Activated T-helper 9 cell treated with anti-CD3 and anti-CD28 coated beads, Interleukin-2, amount 50 U/mL, for 16 hours (primary cell): ENCODE measurements around the gene SEC31B.

ENCODE experiments used
- DNase-seq: peaks from one replicate; pipeline ENCODE4 v3.0.0-alpha.2; 2020; ENCODE audit warnings: low read depth

Gene SEC31B

DNA sequence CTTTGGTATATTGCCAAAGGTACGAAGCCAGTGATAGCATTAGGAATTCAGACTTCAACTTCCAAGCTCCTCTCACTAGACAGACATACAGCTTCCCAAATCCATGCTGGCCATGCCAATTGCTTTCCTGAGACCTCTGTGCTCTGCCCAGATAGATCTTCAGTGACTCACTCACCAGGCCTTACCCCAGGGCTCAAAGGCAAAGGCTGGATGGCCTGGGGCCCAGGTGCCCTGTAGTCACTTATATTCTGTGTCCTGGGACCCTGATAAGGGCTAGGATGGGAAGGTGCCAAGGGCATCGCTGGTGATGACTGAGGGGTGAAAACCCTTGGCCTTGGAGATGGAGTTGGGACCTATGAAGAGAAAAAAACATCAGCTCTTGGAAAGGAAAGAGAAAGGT is 29.1 kb downstream of the SEC31B start:
- no peak for DNase-seq

DNA sequence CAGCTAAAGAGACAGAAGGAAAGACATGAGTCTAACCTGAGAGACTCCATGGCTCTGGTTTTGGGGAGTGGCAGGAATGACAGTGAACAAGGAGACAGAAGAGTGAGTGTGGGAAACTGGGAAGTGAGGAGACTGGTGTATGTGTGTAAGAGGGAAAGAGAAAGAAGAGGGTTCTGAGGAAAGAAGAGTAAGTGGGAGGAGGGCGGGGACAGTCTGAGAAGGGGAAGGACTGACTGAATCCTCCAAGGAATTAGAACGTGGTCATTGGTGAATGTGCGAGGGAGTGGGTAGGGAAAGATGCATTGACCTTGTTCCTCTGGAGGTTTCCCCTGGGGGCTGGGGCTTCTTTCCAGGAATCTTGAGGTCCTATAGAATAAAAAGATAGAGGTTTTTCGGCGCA is 30.3 kb downstream of the SEC31B start:
- no peak for DNase-seq

DNA sequence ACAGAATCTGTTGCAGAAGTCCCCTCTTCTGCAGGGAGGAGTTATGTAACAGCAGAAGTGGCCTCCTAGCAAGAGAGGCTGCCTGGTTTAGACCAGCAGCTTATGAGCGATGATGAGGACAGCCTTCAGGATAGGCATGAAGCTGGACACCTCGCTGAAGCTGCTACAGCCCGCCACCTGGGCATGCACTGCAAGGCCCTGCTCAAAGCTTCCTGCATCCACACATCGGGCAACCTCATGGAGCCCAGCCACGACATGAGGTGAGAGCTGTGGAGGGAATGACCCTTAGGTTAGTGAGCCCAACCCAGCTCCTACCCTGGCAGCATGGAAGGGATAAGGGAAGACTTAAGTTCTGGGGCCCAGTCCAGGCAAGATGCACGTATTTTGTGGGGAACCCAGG is 32.1 kb downstream of the SEC31B start:
- DNase-seq = no peak

- no peak for DNase-seq
Measured at GRCh38 chr10:100485801-100486495, 33.7 kb downstream of the SEC31B start.

DNA sequence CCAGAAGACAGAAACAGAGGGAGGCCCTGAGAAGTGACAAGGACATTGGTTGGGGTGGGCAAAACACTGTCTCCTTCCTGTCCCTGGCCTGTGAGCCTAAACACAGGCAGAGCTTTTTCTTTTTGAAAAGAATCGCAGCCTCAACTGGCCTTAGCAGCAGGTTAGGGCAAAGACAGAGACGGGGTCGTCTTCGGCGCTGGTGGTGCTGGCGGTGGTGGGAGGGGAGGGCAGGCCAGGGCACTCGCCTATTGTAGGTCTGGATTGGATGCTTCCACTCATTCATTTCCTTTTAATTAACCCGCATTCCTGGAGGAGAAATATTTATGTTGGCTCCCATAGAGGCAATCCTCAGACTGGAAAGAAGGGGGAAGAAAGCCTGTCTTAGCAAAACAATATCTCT is 34.3 kb downstream of the SEC31B start:
- DNase-seq = no peak

DNA sequence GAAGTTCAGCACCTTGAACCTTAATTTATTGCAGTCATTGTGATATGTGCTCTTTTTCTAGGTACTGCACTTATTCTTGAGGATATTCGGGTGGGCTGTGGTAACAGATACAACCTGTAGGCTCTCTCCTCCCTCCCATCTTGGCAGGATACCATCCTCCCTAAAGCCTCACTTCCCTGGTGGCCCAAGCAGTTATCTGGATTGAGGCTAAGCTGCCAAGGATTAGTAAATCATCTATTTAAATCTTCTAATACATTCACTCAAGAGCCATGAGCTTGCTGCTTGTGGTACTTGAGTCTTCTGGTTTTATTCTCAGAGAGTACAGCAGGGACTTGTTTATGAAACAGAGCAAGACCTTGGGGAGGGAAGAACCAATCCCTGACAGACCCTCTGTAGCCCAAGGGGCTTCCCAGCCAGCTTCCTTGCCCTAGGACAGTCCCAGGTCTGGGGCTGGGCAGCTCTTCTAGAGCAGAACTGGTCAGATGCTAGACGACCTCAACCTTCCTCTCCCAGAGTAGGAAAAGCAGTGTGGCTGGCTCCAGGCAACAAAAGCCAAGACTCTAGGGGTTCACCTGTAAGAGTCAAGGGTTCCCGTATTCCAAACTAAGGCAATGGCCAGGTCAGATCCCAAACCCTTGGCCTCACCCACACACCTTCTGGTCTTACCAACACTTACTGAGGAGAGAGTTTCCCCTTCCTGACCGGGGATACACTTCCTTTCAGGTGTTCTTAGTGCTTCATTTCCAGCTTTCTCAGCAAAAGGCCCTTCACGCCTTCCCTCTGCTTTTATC is 35.6 kb downstream of the SEC31B start:
- DNase-seq = no peak

- DNase-seq = no peak
Measured at GRCh38 chr10:100482834-100483185, 36.9 kb downstream of the SEC31B start.

- DNase-seq = peak; percentile 48
Measured at GRCh38 chr10:100482181-100482833, 37.4 kb downstream of the SEC31B start.

GRCh38 chr10:100481462-100482081 is 38.1 kb downstream of the SEC31B start:
- peak; percentile 78 for DNase-seq

DNA sequence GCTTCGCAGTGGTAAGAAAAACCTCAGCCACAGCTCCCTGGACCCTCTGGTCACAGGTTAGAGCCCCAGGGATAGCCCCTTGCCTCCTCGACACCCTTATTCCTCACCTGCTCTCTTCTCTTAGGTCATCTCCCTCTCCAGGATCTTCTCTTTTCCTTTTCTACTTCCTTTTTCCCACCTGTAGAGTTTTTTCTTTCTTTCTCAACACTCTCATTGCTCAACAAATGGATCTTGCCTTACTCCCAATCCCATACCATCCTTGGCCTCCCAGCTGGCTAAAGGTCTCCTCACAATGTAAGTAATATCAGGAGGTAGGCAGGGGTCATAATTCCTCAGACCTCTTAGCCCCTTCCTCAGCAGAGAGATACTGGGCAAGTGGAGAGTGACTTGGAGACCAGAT is 39.7 kb downstream of the SEC31B start:
- DNase-seq = no peak

- DNase-seq = no peak
Measured at GRCh38 chr10:100479037-100479436, 40.6 kb downstream of the SEC31B start.

DNA sequence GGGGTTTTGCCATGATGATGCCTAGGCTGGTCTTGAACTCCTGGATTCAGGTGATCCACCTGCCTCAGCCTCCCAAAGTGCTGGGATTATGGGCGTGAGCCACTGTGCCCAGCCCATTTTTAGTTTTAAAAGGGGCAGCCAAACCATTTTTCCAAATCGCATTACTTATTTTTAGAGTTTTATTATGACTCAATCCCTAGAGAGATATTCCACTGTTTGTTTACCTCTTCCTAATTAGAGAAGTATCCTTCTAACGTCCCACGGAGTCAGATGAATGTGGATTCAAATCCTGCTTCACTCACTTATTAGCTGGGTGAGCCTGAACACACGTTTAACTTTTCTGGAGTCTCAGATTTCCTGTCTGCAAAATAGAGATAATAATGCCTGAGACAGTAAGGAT is 41.7 kb downstream of the SEC31B start:
- DNase-seq = no peak

DNA sequence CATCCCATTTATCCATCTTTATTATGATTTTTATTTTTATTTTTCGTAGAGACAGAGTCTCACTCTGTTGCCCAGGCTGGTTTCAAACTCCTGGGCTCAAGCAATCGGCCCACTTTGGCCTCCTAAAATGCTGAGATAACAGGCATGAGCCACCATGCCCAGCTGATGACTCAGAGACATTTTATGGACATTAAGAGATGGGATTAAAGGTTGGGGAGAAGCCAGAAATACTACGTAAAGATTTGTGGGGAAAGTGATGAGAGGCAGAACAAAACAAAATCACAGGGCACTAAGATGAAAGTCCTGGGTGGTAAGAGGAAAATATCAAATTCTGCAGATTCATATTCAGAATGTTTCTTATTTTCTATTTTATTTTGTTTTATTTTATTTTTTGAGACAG is 49.3 kb downstream of the SEC31B start:
- no peak for DNase-seq

- DNase-seq = no peak
Measured at GRCh38 chr10:100469756-100470155, 49.9 kb downstream of the SEC31B start.

DNA sequence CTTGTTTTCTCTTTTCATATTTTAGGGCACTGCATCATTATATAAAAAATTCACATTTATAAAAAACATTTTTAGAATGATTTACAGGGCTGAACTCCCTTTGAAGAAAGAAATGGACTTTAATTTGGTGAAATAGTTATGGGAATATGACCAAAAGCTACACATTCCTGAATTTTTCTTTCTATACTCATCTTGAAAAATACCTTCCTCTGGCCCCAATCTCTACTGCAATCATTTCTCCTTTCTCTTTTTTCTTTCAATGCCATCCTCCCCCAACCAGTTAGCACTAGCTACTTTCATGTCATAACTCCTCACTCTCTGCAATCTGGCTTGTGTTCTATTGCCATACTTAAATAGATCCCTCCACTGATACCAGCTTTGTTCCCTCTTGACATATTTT is 50.7 kb downstream of the SEC31B start:
- no peak for DNase-seq

GRCh38 chr10:100468322-100468721 is 51.3 kb downstream of the SEC31B start:
- DNase-seq = no peak

DNA sequence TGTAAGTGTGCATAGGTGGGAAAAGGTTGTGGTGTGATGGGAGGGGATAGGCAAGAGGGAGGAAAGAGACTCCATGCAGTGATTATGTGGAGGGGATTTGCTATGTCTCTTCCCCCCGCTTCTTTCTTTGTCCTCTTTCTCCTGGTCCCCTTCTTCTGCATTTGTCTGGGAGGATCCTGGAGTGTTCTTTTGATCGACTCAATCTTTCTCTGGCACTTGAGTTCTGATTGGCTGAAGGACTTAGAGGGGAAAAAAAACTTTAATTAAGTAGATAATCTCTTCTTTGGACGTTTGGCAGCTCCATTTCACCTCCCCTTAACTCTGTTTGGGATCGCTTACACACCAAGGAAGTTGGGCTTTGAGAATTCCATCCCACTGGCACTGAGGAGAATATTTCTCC is 57.0 kb downstream of the SEC31B start, which contains the start of gene WNT8B:
WNT8B (plus strand) TSS at position 301 of the 400 bp plus-strand sequence. CDS start 160 bp downstream, outside the sequence.
- no peak for DNase-seq

GRCh38 chr10:100448951-100449350 is 70.7 kb downstream of the SEC31B start:
- DNase-seq = no peak

- DNase-seq = no peak
Measured at GRCh38 chr10:100447663-100448062, 72.0 kb downstream of the SEC31B start.

DNA sequence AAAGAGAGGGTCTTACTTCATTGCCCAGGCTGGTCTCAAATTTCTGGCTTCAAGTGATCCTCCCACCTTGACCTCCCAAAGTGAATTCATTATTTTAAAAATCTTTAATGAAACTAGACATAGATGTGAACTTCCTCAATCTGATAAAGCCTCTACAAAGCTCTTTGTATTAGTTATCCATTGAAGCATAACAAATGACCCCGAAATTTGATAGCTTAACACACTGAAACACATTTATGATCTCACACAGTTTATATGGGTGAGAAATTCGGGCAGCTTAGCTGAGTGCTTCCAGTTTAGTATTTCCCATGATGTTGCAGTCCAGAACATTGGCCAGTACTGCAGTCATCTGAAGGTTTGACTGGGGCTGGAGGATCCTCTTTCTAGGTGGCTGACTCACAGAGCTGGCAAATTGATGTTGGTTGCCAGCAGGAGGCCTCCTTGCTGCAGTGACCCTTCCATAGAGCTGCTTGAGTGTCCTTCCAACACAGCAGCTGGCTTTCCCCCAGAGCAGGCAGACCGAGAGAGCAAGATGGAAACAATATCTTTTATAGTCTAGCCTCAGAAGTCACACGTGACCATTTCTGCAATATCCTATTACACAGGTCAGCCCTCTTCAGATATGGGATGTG is 73.4 kb downstream of the SEC31B start:
- DNase-seq = no peak

DNA sequence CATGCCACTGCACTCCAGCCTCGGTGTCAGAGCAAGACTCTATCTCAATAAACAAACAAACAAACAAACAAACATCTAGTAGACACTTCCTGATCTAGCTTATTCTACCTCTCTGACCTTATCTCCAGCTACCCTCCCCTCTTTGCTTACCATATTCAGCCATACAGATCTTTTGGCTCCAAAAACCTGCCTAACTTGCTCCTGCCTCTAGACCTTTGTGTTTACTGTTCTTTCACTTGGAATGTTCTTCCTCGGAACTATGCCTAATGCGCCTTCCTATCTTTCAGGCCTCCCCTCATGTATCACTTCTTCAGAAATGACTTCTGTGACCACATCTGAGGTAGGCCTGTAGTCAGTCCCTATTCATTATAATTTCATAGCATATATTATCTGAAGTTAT is 77.1 kb downstream of the SEC31B start:
- DNase-seq = no peak

- DNase-seq = no peak
Measured at GRCh38 chr10:100438674-100439315, 80.9 kb downstream of the SEC31B start.
